Mucosa of gallbladder (tissue), 1 donor: ENCODE measurements around the gene CHST11. TPM values are rescaled to one million over a fixed set of nuclear protein-coding genes. Genes with fewer than 3 reads are reported as not detected.

Source experiments
- DNase-seq: peaks from one replicate; pipeline ENCODE4 v3.0.0-alpha.2; 2020; ENCODE audit warnings: low spot score
- total RNA-seq: library from RNA; stranded (reverse); gene quantifications from one replicate; pipeline ENCODE4 v1.2.1, GENCODE V29; 2021
- donor health status: DM: no; HTN: no; CAD: no.

CHST11 gene
- total RNA-seq, 1 donor from 2014 or later: 16.7 TPM

- no peak for DNase-seq
Measured at GRCh38 chr12:104460041-104460719, 3.4 kb downstream of the CHST11 start.

GRCh38 chr12:104460973-104461698, 4.4 kb downstream of the CHST11 start:
- DNase-seq: no peak

- DNase-seq: no peak
Measured at GRCh38 chr12:104462325-104462724, 5.6 kb downstream of the CHST11 start.

GRCh38 chr12:104462931-104463339, 6.2 kb downstream of the CHST11 start:
- no peak for DNase-seq

- no peak for DNase-seq
Measured at GRCh38 chr12:104463368-104463767, 6.6 kb downstream of the CHST11 start.

GRCh38 chr12:104464899-104465298, 8.2 kb downstream of the CHST11 start:
- DNase-seq: no peak

GRCh38 chr12:104466709-104467345, 10.1 kb downstream of the CHST11 start:
- DNase-seq: no peak

- DNase-seq: no peak
Measured at GRCh38 chr12:104467346-104467837, 10.6 kb downstream of the CHST11 start.

GRCh38 chr12:104468371-104468770, 11.6 kb downstream of the CHST11 start:
- no peak for DNase-seq

GRCh38 chr12:104469066-104469465, 12.3 kb downstream of the CHST11 start:
- DNase-seq: no peak

- DNase-seq: no peak
Measured at GRCh38 chr12:104469523-104469922, 12.8 kb downstream of the CHST11 start.

GRCh38 chr12:104470521-104470920, 13.8 kb downstream of the CHST11 start:
- DNase-seq: no peak

- DNase-seq: no peak
Measured at GRCh38 chr12:104471336-104471735, 14.6 kb downstream of the CHST11 start.

- DNase-seq: no peak
Measured at GRCh38 chr12:104472748-104473147, 16.0 kb downstream of the CHST11 start.

- no peak for DNase-seq
Measured at GRCh38 chr12:104473374-104473983, 16.7 kb downstream of the CHST11 start.

- no peak for DNase-seq
Measured at GRCh38 chr12:104475271-104475670, 18.5 kb downstream of the CHST11 start.

- no peak for DNase-seq
Measured at GRCh38 chr12:104477510-104478390, 21.0 kb downstream of the CHST11 start.

GRCh38 chr12:104478396-104479122, 21.8 kb downstream of the CHST11 start:
- no peak for DNase-seq

GRCh38 chr12:104479123-104479662, 22.4 kb downstream of the CHST11 start:
- DNase-seq: no peak

- DNase-seq: no peak
Measured at GRCh38 chr12:104480012-104480411, 23.3 kb downstream of the CHST11 start.
